ENCODE data around the gene ZNF396.

ZNF396 gene

GRCh38 chr18:35376742-35377695 lies at the start of gene ZNF396:
TSS of gene ZNF396 (minus strand) at chr18:35377337. CDS start at chr18:35374292, 3,045 bp downstream.
- DNase-seq, result peak; percentile 90

GRCh38 chr18:35426786-35427185 lies 49.6 kb upstream of the ZNF396 start:
- no peak for DNase-seq

- DNase-seq, result no peak
Observed at GRCh38 chr18:35424356-35424755, 47.2 kb upstream of the ZNF396 start.

GRCh38 chr18:35422237-35422636 lies 45.1 kb upstream of the ZNF396 start:
- no peak for DNase-seq

GRCh38 chr18:35418610-35419009 lies 41.5 kb upstream of the ZNF396 start:
- no peak for DNase-seq

GRCh38 chr18:35417223-35417622 lies 40.1 kb upstream of the ZNF396 start:
- DNase-seq, result no peak

- no peak for DNase-seq
Observed at GRCh38 chr18:35415511-35416073, 38.5 kb upstream of the ZNF396 start.

- no peak for DNase-seq
Observed at GRCh38 chr18:35413163-35413511, 36.0 kb upstream of the ZNF396 start.

GRCh38 chr18:35411625-35412351 lies 34.7 kb upstream of the ZNF396 start:
- no peak for DNase-seq

- DNase-seq, result no peak
Observed at GRCh38 chr18:35410561-35410960, 33.4 kb upstream of the ZNF396 start.

- DNase-seq, result no peak
Observed at GRCh38 chr18:35409911-35410310, 32.8 kb upstream of the ZNF396 start.

GRCh38 chr18:35408843-35409261 lies 31.7 kb upstream of the ZNF396 start:
- no peak for DNase-seq

- DNase-seq, result peak; percentile 63
Observed at GRCh38 chr18:35407871-35408481, 30.8 kb upstream of the ZNF396 start.

GRCh38 chr18:35406666-35407065 lies 29.5 kb upstream of the ZNF396 start:
- DNase-seq, result no peak

GRCh38 chr18:35397976-35398375 lies 20.8 kb upstream of the ZNF396 start:
- DNase-seq, result no peak

- DNase-seq, result no peak
Observed at GRCh38 chr18:35393716-35394115, 16.6 kb upstream of the ZNF396 start.

- no peak for DNase-seq
Observed at GRCh38 chr18:35392375-35392774, 15.2 kb upstream of the ZNF396 start.

- no peak for DNase-seq
Observed at GRCh38 chr18:35390951-35391700, 14.0 kb upstream of the ZNF396 start.

GRCh38 chr18:35389095-35389618 lies 12.0 kb upstream of the ZNF396 start:
- DNase-seq, result no peak

GRCh38 chr18:35387152-35387571 lies 10.0 kb upstream of the ZNF396 start:
- no peak for DNase-seq

GRCh38 chr18:35386600-35387100 lies 9.5 kb upstream of the ZNF396 start:
- peak; percentile 55 for DNase-seq

- no peak for DNase-seq
Observed at GRCh38 chr18:35383136-35383535, 6.0 kb upstream of the ZNF396 start.

Data from retina (tissue), 1 donor.